ENCODE results near the gene PSTPIP1.

GRCh38 chr15:77042955-77043920 lies 48.3 kb downstream of the PSTPIP1 start:
- TF ChIP-seq, protein P1, sequence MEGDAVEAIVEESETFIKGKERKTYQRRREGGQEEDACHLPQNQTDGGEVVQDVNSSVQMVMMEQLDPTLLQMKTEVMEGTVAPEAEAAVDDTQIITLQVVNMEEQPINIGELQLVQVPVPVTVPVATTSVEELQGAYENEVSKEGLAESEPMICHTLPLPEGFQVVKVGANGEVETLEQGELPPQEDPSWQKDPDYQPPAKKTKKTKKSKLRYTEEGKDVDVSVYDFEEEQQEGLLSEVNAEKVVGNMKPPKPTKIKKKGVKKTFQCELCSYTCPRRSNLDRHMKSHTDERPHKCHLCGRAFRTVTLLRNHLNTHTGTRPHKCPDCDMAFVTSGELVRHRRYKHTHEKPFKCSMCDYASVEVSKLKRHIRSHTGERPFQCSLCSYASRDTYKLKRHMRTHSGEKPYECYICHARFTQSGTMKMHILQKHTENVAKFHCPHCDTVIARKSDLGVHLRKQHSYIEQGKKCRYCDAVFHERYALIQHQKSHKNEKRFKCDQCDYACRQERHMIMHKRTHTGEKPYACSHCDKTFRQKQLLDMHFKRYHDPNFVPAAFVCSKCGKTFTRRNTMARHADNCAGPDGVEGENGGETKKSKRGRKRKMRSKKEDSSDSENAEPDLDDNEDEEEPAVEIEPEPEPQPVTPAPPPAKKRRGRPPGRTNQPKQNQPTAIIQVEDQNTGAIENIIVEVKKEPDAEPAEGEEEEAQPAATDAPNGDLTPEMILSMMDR (conservative IDR thresholded peaks at IDR 0.05 in 1 of 2, IDR thresholded peaks at IDR 0.05 in 1 of 2; ENCODE audit: low read depth in 1 of 2, low read length in 2 of 2) = no peak
- no peak for TF ChIP-seq EZH2 (IDR thresholded peaks at IDR 0.05; ENCODE audit: low read length, missing control alignments)
